HG03280 (cell line): ENCODE results near the gene TAS2R9.
"Not testable (repeated sequence)": the region's sequence is repeated elsewhere in the genome, so short reads cannot be mapped to it uniquely, and the experiment has no call there.

Experiments
- ATAC-seq: cut with Tn5 transposase; IDR thresholded peaks from one replicate; pipeline ENCODE4 v1.9.1; 2021; ENCODE audit warnings: mild to moderate bottlenecking, moderate library complexity; ENCODE audit not compliant: unreplicated experiment

TAS2R9 gene, protein sequence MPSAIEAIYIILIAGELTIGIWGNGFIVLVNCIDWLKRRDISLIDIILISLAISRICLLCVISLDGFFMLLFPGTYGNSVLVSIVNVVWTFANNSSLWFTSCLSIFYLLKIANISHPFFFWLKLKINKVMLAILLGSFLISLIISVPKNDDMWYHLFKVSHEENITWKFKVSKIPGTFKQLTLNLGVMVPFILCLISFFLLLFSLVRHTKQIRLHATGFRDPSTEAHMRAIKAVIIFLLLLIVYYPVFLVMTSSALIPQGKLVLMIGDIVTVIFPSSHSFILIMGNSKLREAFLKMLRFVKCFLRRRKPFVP

DNA sequence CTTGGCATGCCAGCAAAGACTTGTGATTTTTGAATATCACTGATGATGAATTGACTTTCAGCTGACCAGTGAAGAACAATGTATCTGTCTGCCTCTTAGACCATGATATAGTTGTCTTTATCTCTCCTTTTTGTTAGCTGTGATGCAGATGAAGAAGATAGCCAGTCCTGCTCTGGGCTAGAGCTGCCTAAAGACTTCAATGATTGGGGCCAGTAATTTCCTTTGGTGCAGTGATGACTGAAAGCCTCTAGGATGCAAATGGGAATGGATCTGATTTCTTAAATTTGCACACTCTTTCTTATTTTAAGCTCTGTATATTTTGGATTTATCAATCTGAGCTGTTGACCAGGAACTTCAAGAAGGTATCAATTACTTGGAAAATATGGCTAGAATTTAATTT is at the start of gene TAS2R9:
Gene TAS2R9, minus strand, starts transcription at position 101 of the 400 bp plus-strand sequence. Its CDS starts 93 bp downstream, at position 8.
- ATAC-seq: no peak

DNA sequence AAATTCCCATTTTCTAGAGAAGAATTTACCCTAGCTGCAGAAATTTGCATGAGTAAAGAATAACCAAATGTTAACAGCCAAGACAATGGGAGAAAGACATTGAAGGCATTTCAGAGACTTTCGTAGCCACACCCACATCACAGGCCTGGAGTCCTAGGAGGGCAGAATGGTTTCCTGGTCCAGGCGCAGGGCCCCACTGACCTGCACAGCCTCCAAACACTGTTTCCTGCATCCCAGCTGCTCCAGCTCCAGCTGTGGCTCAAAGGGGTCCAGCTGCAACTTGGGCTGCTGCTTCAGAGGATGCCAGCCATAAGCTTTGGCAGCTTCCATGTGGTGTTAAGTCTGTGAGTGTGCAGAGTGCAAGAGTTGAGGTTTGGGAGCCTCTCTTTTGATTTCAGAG is 45.8 kb upstream of the TAS2R9 start:
- no peak for ATAC-seq

DNA sequence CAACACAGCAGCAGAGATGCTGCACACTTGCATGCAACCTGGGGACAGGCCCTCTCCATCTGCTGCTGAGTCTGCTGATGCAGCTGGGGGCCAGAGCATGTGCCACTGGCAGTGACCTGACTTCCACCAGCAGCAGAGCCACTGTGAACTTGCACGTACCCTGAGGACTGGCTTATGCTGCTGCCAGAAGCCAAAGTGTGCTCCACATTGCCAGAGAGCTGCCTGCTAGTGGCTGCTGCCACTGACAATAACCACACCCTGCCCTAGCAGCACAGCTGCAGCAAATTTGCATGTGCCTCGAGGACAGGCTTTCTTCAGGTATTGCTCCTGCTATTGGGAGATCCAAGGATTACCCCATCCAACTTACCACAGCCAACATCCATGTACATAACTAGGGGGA is 43.8 kb upstream of the TAS2R9 start:
- ATAC-seq: no peak

DNA sequence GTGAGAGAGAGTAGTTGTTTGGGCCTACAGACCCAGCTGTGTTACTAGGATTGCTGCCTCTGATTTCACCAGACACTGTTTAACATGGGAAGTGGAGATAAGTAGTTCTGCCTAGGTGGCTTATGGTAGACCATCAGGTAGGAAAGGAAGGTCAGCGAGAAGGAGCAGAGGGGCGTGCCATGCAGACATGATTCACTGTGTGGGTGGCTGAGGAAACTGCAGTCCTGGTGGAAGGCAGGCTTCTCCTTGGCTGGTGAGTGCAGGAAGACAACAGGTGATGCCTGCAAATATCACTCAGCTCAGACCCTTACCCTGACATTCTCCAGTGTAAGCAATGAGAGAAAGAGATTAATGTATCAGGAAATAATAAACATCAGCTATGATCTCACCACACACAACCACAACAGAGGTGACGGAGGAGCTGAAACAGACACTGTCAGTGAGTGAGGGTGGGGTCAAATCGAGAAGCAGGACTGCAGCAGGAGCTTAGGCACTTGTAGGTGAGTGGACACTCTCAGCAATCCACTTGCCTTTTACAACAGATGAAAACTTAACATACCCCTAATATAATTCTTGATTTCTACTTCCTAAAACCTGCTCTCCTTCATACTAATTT is 41.4 kb upstream of the TAS2R9 start:
- no peak for ATAC-seq

DNA sequence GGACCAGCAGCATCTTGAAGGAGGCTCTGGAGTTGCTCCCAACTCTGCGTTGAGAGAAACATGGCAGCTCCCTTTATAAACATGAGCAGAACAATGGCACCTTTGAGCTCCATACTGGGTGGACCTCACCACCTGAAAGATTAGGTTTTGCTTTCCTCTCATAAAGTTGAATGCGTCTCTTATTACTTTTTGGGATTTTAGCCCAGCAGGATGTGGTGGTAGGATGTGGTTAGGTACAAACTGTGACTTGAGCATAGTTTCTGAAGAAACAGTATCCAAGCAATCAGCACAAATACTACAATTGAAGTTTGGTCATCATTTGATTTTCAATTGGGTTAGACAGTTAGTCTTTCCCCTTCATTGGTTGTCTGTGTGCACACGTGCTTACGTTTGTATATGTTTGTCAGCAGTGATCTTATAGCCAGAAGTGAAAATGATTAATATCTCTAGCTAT is 39.5 kb upstream of the TAS2R9 start, which contains the start of gene PRR4:
Gene PRR4, minus strand, starts transcription at position 51 of the 454 bp plus-strand sequence. Its CDS starts 38 bp downstream, at position 13.
- ATAC-seq: no peak

DNA sequence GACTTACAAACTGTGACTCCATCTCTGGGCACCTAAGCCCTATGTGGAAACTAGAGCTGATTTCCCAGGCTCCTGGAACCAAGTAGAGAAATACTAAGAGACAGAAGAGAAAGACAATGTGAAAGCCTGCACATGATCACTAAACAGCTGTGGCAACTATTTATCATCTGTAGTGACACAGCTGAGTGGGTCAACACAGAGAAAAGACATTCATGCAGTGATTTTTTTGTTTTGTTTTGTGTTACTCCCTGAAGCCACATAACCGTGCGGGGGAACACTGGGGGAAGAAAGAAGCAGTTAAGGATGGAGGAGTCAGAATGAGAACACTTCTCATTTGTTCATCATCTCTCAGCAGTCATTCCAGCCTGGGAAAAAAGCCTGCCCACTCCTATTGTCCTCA is 37.8 kb upstream of the TAS2R9 start:
- no peak for ATAC-seq

DNA sequence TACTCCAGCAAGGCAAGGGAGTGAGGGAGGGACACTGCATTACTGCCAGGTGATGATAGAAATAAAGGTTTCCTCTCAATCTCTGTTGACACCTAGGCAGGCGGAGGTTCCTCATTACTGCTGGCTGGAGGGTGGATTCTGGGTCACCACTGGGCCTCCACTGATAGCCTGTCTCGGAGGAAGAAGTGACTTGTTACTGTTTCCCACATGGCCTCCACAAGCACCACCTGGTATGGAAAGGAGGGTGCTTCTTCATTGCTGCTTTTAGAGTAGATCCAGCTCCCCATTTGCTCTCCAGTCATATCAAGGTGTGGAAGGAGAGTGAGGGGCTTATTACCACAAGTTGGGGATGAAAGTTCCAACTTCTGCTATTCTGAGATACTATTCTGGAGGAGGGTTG is 32.9 kb upstream of the TAS2R9 start:
- ATAC-seq: no peak

DNA sequence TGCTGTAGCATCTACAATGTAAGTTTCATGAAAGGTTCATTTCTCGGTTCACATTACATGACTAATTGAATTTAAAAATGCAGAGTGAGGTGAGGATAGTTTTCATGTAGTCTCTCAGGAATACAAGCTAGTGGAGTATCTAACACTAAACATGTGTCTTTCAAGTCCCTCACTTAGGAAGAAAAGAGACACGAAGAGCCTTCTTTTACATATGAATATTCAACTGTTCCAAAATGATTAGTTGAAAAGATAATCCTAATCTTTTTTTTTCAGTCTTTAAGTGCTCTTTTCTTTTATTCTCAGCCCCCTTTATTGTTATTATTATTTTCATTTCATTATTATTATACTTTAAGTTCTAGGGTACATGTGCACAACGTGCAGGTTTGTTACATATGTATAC is 28.5 kb upstream of the TAS2R9 start:
- no peak for ATAC-seq

DNA sequence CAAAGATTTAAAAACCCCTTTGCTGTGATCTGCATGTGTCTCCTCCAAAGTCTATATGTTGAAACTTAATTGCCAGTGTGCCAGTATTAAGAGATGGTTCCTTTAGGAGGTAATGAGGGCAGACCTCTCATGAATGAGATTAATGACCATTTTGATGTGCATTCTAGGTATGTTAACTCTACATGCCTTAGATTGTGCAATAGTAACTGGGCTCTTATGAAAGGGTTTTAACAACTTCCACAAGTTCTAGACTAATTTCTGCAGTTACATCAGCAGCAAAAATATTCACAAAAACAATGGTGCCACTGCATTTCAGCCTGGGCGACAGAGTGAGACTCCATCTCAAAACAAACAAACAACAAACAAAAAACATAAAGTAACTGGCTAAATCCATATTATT is 20.0 kb upstream of the TAS2R9 start:
- no peak for ATAC-seq

DNA sequence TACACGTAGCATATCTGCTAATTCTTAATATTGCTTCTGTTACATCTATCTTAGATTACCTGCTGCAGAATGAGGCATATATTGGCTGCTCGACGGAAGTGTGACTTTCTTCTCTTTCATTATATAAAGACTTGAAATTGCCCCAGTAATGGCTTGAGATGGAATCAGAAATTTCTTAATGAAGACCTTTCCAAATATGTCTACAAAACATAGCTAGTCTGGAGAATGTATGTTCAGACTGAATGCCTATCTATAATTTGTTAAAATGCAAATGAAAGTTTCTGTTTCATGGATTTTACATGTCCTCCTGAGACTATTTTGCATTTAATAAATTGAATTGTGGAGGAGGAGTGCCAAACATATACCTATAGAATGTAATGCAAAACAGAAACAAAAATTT is 16.3 kb upstream of the TAS2R9 start, which contains the start of gene TAS2R10:
Gene TAS2R10, minus strand, starts transcription at position 101 of the 400 bp plus-strand sequence. Its CDS starts 89 bp downstream, at position 12.
- ATAC-seq: no peak

DNA sequence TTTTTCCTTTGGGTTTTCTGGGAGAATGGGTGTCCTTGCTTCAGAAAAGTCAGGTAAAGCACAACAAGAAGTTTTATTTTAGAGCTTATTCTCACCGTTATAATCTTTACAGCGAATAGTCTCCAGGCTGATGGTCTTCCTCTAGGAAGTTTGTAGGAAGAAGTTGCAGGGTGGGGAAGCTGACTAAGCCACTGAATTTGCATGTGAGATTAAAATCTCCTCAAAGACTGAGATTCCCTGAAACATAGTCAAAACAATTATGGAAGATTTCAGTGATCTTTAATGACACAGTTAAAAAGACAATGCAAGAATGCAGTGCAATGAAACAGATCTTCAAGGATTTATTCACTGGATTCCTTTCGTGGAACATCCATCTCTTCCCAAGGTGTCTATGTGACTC is 15.0 kb upstream of the TAS2R9 start:
- ATAC-seq: no peak

DNA sequence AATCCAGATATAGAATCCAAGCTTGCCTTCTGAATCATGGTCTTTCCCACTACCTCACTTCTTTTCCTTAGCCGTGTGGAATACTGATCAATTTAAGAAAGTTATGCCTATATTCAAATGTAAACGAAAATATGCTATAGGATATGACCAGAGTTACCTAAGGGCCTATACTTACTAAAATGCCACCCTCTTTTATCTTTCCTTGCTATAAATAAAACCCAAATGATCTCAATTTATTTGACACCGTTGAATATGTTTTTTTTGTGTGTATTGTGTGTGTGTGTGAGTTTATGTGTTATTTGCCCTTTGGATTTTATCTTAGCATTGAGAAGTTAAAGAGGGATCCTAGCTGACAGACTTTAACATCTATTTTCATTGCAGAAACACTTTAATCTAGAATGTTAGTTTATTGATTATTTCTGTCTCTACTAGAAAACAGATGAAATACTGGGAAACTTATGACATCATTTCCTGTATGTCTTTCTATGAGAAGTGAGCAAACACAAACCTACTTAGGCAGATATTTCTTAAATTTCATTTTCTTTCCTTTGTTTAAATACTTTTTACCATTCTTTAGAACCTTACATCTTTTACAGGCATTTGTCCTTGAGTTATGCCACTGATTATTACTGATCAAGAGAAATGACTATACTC is 2.0 kb upstream of the TAS2R9 start:
- no peak for ATAC-seq

DNA sequence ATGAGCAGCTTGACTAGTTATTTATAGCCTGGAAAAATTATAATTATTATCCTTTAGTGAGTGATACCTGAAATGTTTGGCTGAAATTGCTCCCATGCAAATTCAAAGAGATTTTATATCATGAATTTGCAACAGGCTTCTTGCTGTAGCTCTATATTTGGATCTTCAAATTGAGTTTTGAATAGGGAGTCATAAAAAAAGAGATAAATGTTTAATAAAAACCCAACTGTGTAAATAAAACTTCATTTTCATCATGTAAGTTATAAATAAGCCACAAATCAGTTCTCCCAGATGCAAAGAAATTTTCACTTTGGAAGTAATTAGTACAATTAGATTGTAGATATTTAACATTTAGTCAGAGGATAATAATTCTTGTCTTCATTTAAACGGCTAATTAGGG is 2.8 kb downstream of the TAS2R9 start, which contains the start of gene TAS2R8:
Gene TAS2R8, minus strand, starts transcription at position 101 of the 400 bp plus-strand sequence. CDS start 306 bp downstream, outside the sequence.
- no peak for ATAC-seq

DNA sequence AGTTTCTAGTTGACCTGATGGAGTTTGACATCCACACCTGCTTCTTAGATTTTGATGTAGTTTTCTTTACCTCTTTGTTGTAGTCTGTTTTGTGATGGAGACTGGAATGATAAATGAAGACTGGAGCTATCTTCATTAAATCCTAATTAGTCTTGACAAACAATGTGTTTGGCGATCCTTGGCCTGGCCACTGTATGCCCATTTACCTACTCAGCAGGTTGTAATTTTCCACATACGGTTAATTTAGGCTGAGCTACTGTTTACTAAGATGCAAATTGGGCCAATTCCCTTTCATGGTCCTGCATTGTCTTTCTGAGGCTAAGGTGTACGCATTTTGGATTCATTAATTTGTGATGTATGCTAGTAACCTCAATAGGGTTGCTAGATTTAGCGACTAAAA is 7.4 kb downstream of the TAS2R9 start, which contains the start of gene TAS2R7:
Gene TAS2R7, minus strand, starts transcription at position 41 of the 400 bp plus-strand sequence. CDS start 57 bp downstream, outside the sequence.
- no peak for ATAC-seq

DNA sequence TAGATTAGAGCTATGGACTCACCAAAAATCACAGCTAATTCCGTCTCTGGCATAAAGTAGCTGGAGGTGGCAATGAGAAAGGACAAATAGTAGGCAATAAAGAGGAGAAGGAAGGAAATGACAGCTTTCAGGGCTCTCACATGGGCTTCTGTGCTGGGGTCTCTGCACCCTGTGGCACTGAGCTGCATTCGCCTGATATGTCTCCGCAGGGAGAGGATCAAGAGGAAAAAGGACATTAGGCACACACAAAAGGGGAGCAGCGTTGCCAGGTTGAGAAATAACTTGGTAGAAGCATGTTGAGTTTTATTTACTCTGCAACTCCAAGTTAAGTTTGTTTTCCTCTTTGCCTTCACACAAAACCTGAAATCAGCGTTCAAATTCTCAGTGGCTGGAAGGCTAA is 8.2 kb downstream of the TAS2R9 start:
- ATAC-seq: no peak

DNA sequence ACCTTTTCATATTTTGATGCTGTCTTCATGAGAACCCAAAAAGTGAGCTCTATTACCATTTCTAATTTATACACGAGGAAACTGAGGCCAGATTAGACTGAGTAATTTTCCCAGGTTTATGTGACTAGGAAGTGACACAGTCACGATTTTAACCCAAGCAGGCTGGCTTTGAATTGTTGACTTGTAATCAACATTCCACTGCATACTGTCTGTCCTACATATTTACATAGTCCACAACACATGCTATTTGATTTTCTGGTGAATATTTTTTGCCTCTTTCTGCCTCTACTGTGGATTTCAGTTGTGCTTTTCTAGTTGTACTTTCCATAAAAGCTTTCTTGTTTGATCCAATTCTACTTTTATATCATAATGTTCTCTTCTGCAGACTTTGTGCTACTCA is 15.7 kb downstream of the TAS2R9 start:
- ATAC-seq: no peak

DNA sequence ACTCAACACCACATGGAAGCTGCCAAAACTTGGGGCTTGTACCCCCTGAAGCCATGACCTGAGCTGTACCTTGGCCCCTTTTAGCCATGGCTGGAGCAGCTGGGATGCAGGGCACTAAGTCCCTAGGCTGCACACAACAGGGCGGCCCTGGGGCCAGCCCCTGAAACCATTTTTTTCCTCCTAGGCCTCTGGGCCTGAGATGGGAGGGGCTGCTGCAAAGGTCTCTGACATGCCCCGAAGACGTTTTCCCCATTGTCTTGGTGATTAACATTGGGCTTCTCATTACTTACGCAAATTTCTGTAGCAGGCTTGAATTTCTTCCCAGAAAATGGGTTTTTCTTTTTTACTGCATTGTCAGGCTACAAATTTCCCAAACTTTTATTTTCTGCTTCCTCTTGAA is 18.2 kb downstream of the TAS2R9 start:
- ATAC-seq: not testable (repeated sequence)

DNA sequence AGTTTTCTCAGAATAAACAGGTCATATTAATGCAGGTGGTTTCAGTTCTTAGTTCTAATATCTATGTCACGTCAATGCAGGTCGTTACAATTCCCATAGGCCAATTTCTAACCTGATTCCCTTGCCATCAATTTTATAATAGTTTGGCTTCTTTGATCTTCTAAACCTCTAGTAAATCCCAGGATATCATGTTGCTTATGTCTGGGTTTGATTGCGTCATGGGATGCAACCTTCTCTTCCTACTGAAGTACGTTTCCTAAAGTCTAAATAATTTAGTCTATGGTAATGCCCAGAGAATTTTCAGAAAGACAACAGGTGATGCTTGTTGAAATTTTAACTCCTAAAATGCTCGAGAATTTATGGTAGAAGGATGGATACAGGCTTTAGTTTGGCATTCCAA is 26.7 kb downstream of the TAS2R9 start:
- no peak for ATAC-seq

DNA sequence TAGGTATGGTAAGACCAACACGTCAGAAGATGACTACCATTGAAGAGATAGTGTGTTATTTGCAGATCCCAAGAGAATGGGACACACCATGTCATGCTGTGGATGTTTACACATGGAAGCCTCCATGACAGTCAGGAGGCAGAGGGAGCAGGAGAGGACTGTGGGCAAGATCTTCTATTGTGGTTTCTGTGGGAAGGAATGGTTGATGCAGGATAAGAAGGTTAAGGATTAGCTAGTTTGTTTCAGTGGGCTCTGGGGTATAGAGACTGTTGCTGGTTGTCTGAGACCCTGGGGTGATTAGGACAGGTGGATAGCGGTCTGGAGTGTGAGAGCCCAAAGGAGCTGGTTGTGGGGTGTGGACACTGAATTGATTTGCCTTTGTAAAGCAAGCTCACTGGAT is 30.9 kb downstream of the TAS2R9 start:
- no peak for ATAC-seq

DNA sequence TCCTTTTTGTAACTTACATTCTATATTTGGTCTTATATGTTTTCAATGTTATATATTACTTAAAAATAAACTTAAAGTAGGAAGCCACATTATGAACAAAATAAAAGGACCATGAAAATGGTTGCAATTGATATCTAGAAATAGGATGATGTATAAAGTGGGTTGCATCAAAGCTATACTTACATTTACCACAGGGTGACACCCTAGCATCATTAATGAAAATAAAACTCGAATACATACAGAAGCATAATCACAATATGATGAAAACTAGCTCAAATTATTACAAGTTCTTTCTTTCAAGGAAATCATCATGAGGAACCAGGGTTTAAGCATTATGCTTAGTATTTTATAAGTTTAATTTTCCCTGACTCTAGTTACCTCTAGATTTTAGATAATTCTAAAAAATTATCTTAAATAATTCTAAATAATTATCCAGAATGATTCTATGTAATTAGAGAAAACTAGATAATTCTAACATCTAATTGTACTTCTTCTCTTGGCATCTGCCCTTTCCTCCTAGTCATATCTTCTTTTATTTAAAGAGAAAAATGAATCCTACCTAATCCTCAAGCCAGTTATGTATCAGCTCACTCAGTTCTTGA is 38.7 kb downstream of the TAS2R9 start:
- ATAC-seq: no peak

DNA sequence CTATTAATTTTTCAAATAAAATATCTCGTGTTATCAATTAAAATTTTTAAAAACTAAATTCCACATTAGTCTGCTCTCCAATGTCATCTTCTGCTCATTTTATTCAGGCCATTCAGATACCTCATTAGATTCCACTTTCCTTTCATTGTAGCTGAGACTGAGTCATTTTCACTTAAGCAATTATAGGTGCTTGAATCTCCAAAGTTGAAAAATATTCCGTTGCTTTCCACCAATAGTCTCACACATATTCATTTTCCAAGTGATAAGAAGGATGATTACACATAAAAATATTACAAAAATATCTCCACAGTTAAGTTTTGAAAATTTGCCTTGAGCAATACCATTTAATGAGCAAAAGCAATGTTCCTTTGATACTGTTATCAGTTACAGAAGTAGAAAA is 50.3 kb downstream of the TAS2R9 start:
- no peak for ATAC-seq
